Urothelium cell line (cell line): ENCODE results near the gene GALNT3.

ENCODE experiments used
- DNase-seq: peaks from one replicate; pipeline ENCODE4 v3.0.0; 2011; ENCODE audit warnings: low spot score, mixed read lengths
- FAIRE-seq: peaks from 2 replicates; lab custom pipeline; 2011; peaks lifted over from hg19 to GRCh38; lab: Jason Lieb, UNC

Gene GALNT3

GRCh38 chr2:165796819-165797530 lies 2.9 kb upstream of the GALNT3 start:
- FAIRE-seq (no peak), DNase-seq (no peak)

DNA sequence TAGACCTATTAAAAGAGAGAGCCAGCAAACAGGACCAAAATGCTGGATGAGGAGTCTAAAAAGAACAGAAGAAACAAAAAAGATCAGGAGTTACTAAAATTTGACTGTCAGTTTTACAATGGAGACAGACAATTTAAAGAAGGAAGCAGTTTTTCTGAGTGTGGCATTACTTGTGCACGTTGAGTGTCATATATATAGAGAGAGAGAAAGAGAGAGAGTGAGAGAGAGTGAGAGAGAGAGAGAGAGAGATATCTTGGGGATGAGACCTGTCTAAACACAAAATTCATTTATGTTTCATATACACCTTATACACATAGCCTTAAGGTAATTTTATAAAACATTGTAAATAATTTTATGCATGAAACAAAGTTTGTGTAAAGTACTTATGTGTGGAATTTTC lies 2.1 kb upstream of the GALNT3 start:
- no peak for FAIRE-seq

GRCh38 chr2:165795011-165795410 lies 964 bp upstream of the GALNT3 start:
- DNase-seq (no peak), FAIRE-seq (no peak)

More for the DNA sequence above, 2.1 kb upstream of the GALNT3 start:
- DNase-seq, result no peak

DNA sequence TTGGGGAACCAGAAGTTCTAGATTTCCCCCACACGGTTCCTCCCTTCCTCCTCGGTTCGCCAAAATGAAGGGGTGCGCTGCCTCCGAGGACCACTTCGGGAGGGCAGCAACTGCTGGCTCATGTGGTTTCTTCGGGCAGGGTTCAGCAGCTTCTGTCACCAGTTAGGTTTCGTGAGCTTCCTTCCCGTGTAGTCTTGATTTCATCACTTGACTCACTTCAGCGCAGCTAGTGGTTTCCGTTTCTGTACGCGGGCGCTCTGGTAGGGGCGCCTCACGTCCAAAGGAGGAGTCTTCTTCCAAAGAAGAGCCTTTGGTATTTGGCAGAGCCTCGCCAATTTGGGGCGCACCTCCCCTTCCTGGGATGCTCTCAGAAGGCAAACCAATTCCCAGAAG lies 485 bp upstream of the GALNT3 start:
- DNase-seq (no peak), FAIRE-seq (no peak)

DNA sequence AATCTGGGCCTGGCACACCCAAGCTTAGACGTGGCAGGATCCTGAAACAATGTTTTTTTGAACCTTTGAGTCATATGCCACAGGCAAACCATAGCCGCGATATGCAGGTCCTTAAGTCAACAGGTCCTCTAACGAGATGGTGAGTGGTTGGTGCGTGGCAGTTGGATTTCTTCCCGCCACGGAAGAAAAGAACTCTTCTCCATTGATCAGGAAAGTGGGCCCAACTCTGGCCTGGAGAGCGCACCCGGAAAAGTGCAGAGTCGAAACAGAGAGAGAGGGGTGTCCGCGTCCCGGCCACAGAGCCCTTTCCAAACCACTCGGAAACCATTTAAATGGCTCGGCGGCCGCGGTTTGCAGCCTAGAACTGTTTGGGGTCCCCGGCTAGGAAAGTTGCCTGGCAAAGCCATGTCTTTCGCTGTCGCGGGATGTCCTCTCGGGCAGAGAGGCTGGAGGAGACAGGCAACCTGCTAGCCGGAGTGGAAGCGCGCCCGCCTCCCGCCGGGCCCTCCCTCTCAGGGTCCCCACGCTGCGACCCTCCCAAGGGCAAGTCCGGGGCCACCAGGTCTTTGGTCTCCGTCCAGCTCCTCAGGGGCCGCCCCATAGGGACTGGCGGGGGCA lies 777 bp downstream of the GALNT3 start:
- DNase-seq (no peak), FAIRE-seq (no peak)

GRCh38 chr2:165792104-165792454 lies 2.0 kb downstream of the GALNT3 start:
- DNase-seq, result no peak
- FAIRE-seq, result no peak

DNA sequence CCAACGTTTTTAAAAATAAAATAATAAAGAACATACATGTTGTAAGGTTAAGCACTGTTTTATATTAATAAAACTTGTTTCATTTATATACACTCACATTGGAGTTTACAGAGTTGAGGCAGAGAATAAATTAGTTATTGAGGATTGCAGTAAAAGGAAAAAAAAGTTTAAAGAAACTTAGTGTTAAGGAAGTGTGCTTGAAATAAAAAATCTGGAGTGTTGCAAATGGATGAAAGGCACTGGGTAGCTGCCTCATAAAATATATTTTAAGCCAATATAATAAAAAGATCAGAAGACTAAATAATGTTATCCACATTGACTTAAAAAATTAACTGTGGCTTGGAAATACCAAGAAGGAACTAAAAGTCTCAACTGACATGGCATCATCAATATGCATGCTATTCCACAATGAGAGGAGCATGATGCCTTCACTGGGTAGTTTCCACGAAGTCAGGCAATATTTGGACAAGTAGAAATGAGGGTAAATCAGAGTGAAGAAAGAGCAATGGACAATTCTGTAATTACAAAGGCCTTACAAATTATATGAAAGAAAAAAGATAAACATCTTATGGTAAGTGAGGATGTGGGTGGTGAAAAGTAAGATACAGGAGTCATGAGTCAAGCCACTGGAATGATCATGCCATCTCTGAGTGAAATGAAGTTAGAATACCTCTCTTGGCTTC lies 2.5 kb downstream of the GALNT3 start:
- no peak for FAIRE-seq
- no peak for DNase-seq

DNA sequence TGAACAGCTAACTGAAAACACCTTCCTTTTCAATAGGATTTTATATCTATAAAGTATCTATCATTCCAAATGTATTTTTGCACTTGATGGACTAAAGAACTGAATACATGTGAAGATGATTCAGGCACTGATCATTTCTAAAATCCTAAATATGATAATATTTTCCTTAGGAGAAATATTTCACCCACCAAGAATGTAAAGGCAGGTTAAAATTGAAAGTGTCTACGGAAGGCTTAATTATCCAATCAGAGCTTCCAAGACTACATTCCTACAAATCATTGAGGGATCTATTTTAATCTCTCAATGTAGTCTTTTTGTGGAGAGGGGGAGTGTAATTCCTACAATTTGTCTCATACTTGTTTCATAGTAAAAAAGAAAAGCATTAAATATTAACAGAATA lies 3.6 kb downstream of the GALNT3 start:
- FAIRE-seq (no peak), DNase-seq (no peak)

GRCh38 chr2:165787334-165787733 lies 6.7 kb downstream of the GALNT3 start:
- DNase-seq (no peak), FAIRE-seq (no peak)

DNA sequence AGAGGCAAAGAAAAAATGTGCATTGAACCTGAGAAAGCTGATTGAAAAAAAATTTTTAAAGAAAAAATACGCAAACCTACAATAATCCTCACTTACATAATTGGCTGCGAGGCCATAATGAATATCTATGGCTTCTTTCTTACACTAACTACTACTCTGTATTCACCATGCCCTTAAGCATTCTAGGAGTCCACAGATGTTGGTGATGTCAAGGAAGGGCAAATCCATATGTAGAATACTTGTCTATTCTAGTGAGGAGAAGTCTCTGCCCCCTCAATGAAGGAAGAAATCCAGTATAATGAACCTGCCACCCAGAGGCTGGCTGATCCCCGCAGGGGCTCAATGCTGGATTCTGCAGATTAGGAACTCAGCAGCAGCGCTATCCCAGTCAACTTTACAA lies 14.3 kb downstream of the GALNT3 start:
- FAIRE-seq (no peak), DNase-seq (no peak)

GRCh38 chr2:165778653-165779451 lies 15.2 kb downstream of the GALNT3 start:
- DNase-seq, result no peak

GRCh38 chr2:165778187-165778556 lies 15.9 kb downstream of the GALNT3 start:
- FAIRE-seq (no peak), DNase-seq (no peak)

More at GRCh38 chr2:165778653-165779451, 15.2 kb downstream of the GALNT3 start:
- FAIRE-seq, result no peak

- FAIRE-seq (no peak), DNase-seq (no peak)
Measured at GRCh38 chr2:165777522-165778186, 16.4 kb downstream of the GALNT3 start.

DNA sequence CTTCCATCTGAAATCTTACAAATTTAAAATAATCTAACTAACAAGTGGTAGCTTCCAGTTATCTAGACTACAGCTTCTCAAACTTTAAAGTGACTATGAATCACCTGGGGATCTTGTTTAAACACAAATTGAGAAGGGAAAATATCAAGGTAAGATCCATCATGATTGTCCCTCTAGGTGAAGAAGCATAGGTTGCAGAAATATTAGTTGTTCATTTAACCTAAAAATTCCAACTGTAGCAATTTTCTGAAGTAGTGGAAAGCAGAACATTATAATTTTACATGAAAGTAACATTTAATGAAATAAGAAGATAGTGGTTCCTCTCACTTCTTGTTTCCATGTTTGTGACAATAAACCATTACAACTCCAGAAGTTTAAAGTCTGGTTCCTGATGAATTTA lies 17.3 kb downstream of the GALNT3 start:
- FAIRE-seq (no peak), DNase-seq (no peak)

- DNase-seq (no peak), FAIRE-seq (no peak)
Measured at GRCh38 chr2:165776013-165776412, 18.0 kb downstream of the GALNT3 start.

DNA sequence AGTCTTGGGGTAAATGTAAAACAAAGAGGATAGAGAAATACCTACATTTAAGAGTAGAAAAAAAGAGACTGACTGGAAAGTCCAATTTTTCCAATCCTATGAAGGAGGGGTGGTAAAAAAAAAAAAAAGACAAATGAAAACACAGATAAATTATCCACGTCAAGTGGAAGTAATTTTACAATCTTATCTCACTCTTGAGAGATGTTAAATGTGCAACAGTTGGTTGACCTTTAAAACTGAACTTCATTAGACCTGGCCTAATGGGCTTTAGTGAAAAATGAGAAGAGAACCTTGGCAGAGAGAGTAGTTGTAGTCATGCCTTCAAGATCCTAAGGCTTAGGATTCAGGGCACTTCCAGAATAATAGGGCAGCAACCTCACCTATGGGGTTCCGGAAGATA lies 20.4 kb downstream of the GALNT3 start:
- no peak for DNase-seq
- no peak for FAIRE-seq

- DNase-seq (no peak), FAIRE-seq (no peak)
Measured at GRCh38 chr2:165772183-165772582, 21.9 kb downstream of the GALNT3 start.

- FAIRE-seq (no peak), DNase-seq (no peak)
Measured at GRCh38 chr2:165766326-165766927, 27.6 kb downstream of the GALNT3 start.

DNA sequence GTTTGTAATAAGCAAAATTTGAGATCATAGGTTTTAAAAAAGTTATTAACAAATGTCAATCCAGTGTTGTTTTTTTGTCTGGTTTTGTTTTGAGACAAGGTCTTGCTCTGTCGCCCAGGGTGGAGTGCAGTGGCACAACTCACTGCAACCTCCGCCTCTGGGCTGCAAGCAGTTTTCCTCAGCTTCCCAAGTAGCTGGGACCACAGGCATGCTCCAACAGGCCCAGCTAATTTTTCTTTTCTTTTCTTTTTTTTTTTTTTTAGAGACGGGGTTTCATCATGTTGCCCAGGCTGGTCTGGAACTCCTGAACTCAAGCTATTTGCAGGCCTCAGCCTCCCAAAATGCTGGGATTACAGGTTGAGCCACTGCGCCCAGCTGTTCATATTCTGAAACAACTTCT lies 31.3 kb downstream of the GALNT3 start:
- FAIRE-seq (no peak), DNase-seq (no peak)

- FAIRE-seq, result no peak
Measured at GRCh38 chr2:165757906-165758675, 36.0 kb downstream of the GALNT3 start.

More at GRCh38 chr2:165757906-165758675, 36.0 kb downstream of the GALNT3 start:
- no peak for DNase-seq
